Choroid plexus epithelial cell (primary cell): Measurements from ENCODE around the gene ZCCHC17.

ENCODE experiments used
- DNase-seq: peaks from one replicate; pipeline ENCODE4 v3.0.0-alpha.2; 2010; ENCODE audit warnings: low read depth
- H3K4me3 ChIP-seq: 2 replicates; pipeline ENCODE4 v1.5.1; 2011; ENCODE audit warnings: low read depth, mild to moderate bottlenecking, control low read depth, low read length, moderate library complexity
- CTCF ChIP-seq: conservative IDR thresholded peaks from 2 replicates; pipeline ENCODE4 v1.5.1; 2011; ENCODE audit warnings: low read depth, mild to moderate bottlenecking, control low read depth, inconsistent platforms, low read length, moderate library complexity

The ZCCHC17 gene

GRCh38 chr1:31306278-31306677 is 9.4 kb downstream of the ZCCHC17 start:
- TF ChIP-seq CTCF: no peak
- no peak overlapping the region for H3K4me3 ChIP-seq
- peak; percentile 84 for DNase-seq

DNA sequence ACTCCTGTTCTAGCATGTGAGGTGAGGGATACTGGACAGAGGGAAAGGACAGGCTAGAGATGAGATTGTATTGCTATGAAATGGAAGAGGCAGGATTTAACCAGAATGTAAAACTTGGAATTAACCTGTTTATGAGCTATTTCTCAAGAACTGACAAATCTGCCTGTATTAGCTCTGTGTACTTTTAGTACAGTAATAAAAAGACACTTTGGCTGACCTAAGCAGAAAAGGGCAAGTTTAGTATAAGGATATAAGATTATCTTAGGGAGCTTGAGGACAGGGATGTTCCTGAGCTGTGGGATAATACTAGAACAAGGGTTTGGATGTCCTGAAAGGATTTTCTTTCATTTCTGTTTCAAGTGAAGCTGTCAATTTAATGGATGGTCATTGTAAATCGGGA is 11.2 kb downstream of the ZCCHC17 start:
- no peak for TF ChIP-seq CTCF
- DNase-seq: no peak
- no peak overlapping the region for H3K4me3 ChIP-seq

GRCh38 chr1:31310198-31310597 is 13.4 kb downstream of the ZCCHC17 start:
- H3K4me3 ChIP-seq: no peak overlapping the region
- no peak for DNase-seq
- TF ChIP-seq CTCF: no peak

DNA sequence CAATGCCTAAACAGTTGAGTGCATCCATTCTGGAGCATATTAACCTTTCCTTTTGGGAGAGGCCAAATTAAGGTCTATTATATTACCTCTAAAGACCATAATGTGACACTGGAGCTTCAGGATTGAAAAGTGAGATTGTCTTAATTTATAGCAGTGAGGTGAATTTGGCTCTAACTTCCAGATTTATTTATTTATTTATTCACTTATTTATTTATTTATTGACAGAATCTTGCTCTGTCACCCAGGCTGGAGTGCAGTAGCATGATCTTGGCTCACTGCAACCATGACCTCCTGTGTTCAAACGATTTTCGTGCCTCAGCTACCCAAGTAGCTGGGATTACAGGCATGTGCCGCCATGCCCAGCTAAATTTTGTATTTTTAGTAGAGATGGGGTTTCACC is 19.1 kb downstream of the ZCCHC17 start:
- DNase-seq: no peak
- no peak for TF ChIP-seq CTCF
- no peak overlapping the region for H3K4me3 ChIP-seq

DNA sequence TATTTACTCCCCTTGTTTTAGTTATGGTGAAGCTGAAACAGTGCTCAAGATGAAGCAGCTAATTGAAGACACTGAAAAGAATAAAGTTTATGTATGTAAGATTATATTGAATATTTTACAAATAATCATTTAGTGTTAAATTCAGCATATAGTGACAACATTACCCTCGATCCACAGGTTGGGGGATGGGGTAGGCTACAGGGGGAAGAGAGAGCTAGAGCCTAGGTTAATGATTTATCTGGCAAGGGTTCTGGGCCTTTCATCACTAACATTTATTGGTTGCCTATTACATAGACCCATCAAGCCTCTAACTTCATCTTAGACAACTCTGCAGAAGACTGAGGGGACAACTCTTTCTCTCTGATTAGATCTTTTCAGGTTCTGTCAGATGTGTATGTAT is 21.3 kb downstream of the ZCCHC17 start:
- no peak for DNase-seq
- no peak overlapping the region for H3K4me3 ChIP-seq
- TF ChIP-seq CTCF: no peak

DNA sequence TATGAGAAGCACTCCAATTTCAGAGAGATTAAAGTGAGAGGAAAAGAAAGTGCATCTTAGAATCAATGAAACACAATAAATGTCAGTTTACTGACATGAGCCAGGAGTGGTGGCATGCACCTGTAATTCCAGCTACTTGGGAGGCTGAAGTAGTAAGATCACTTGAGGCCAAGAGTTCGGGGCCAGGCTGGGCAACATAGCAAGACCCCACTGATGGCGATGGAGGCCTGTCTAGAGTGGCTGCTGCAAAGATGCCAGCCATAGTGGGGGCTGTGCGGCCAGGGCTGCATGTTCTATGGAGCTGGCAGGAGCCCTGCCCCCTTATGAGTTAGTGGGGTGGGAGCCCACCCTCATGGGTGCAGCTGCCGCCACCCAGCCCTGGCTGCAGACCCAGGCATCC is 27.3 kb downstream of the ZCCHC17 start:
- DNase-seq: no peak
- no peak overlapping the region for H3K4me3 ChIP-seq
- no peak for TF ChIP-seq CTCF

DNA sequence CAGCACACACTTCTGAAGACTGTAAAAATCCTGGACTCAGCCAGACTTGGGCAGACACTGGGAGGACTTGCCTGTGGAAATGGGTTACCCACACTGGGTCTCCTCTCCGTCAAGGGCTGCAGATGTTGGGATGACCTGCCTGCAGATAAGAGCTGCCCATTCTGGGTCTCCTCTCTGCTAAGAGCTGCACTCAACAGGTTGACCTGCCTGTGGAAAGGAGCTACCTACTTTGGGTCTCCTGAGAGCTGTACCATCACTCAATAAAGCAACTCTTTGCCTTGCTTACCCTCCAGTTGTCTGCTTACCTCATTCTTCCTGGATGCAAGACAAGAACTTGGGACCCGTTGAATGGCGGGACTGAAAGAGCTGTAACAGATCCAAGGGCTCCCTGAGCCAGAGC is 28.2 kb downstream of the ZCCHC17 start:
- no peak for TF ChIP-seq CTCF
- H3K4me3 ChIP-seq: no peak overlapping the region
- no peak for DNase-seq
